Measurements from ENCODE around the gene PLAU. TPM values are rescaled to one million over a fixed set of nuclear protein-coding genes. Genes with fewer than 3 reads are reported as not detected.
"Not testable (repeated sequence)": the region's sequence is repeated elsewhere in the genome, so short reads cannot be mapped to it uniquely, and the experiment has no call there.

PLAU gene
- total RNA-seq, 1 experiment from 2014 or later: 15.0 TPM

DNA sequence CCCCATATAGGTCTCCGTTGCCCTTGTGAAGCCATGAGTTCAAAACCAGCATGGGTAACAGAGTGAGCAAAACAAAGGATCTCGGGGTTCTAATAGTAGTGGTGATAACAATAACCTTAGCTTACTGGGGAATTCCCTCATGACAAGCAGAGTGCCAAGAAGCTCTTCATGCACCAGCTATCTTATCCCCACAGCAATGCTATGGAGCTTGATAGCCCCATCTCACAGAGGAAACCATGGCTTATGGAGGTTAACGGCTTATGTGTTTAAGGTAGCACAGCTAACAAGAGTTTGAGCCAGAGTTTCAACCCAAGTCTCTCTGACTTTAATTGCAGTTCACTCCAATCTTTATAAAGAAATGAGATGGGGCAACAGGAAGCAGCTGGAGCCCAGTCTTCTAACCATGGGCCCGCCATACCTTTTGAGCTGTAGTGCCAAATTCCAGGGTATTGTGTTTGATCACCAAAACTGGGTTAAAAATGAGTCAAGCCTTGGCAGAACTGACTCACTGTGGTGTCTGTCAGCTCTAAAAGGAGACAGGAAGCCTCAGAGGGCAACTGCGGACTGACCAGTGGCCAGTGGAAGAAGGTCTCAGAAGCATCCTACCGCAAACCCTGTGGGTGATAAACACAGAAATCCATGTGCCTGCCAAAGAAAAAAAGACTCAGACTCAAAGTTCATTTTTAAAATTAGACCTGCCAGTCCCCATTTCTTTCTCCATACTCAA is 16.5 kb upstream of the PLAU start:
- Mint-ChIP-seq H3K4me1 (peaks cover 3% of the 10 kb centered on the region; the same call in 1 of the 2 replicates), H3K4me3 (no peak overlapping the region), H3K36me3 (no peaks in the 10 kb centered on the region), H3K27me3 (ENCODE audit: low read depth) (no peaks in the 10 kb centered on the region), H3K27ac (no peak overlapping the region), H3K9me3 (0 out of 2 replicates have a peak, but pooled peaks cover 3% of the 10 kb centered on the region)
- CTCF ChIA-PET: interaction anchor here (1.0 to 9.1 kb wide), 4 partner anchors 8 to 44 kb away, joined by 3 to 155 read pairs (median 8); no protein-coding TSS in a partner anchor
- no peak for ATAC-seq
- TF ChIP-seq ESRRA (CRISPR knock-in tag; IDR thresholded peaks at IDR 0.05; ENCODE audit: borderline replicate concordance) (no peak), SMAD3 (CRISPR knock-in tag; IDR thresholded peaks at IDR 0.05; ENCODE audit: borderline replicate concordance) (no peak), NR1H2 (CRISPR knock-in tag; IDR thresholded peaks at IDR 0.05) (no peak), ZNF219 (CRISPR knock-in tag; IDR thresholded peaks at IDR 0.05; ENCODE audit: borderline replicate concordance) (no peak), TEAD1 (CRISPR knock-in tag; IDR thresholded peaks at IDR 0.05) (no peak), TEAD4 (CRISPR knock-in tag; IDR thresholded peaks at IDR 0.05) (no peak)
- POLR2A ChIA-PET: no interaction called here
- DNase-seq (ENCODE audit: low spot score): no peak

- H3K9me3 Mint-ChIP-seq, H3K27ac Mint-ChIP-seq: not testable (repeated sequence)
These were observed 15.6 kb upstream of the PLAU start for GRCh38 chr10:73895381-73895780.

DNA sequence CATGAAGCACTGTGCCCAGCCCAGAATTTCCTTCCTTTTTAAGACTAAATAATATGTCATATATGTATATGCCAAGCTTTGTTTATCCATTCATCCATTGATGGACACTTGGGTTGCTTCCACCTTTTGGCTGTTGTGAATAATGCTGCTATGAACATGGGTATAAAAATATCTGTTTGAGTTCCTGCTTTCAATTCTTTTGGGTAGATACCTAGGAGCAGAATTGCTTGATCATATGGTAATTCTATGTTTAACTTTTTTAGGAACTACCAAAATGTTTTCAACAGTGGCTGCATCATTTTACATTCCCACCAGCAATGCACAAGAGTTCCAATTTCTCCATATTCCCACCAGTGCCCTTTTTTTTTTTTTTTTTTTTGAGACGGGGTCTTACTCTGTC is 13.2 kb upstream of the PLAU start:
- no peak for ATAC-seq
- TF ChIP-seq RORB (CRISPR knock-in tag; IDR thresholded peaks at IDR 0.05) (no peak), NR3C1 (CRISPR knock-in tag; conservative IDR thresholded peaks at IDR 0.05; ENCODE audit: low read depth) (no peak), TEAD4 (CRISPR knock-in tag; IDR thresholded peaks at IDR 0.05) (no peak), TP53 (CRISPR knock-in tag; IDR thresholded peaks at IDR 0.05) (no peak), ZNF263 (CRISPR knock-in tag; IDR thresholded peaks at IDR 0.05; ENCODE audit: low read depth) (no peak), SMAD3 (CRISPR knock-in tag; IDR thresholded peaks at IDR 0.05; ENCODE audit: borderline replicate concordance) (no peak), ZNF219 (CRISPR knock-in tag; IDR thresholded peaks at IDR 0.05; ENCODE audit: borderline replicate concordance) (no peak), E2F1 (CRISPR knock-in tag; IDR thresholded peaks at IDR 0.05) (no peak), NFE2L1 (CRISPR knock-in tag; IDR thresholded peaks at IDR 0.05) (no peak), ZNF281 (CRISPR knock-in tag; IDR thresholded peaks at IDR 0.05) (no peak), EMX1 (CRISPR knock-in tag; IDR thresholded peaks at IDR 0.05) (no peak), GRHL2 (CRISPR knock-in tag; IDR thresholded peaks at IDR 0.05; ENCODE audit: insufficient replicate concordance, severe bottlenecking) (no peak), CREB1 (CRISPR knock-in tag; IDR thresholded peaks at IDR 0.05) (no peak), FOXP1 (CRISPR knock-in tag; IDR thresholded peaks at IDR 0.05; ENCODE audit: borderline replicate concordance) (no peak)
- TF ChIP-seq, protein P1, sequence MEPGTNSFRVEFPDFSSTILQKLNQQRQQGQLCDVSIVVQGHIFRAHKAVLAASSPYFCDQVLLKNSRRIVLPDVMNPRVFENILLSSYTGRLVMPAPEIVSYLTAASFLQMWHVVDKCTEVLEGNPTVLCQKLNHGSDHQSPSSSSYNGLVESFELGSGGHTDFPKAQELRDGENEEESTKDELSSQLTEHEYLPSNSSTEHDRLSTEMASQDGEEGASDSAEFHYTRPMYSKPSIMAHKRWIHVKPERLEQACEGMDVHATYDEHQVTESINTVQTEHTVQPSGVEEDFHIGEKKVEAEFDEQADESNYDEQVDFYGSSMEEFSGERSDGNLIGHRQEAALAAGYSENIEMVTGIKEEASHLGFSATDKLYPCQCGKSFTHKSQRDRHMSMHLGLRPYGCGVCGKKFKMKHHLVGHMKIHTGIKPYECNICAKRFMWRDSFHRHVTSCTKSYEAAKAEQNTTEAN (CRISPR knock-in tag; IDR thresholded peaks at IDR 0.05): no peak
- TF ChIP-seq, protein P2, sequence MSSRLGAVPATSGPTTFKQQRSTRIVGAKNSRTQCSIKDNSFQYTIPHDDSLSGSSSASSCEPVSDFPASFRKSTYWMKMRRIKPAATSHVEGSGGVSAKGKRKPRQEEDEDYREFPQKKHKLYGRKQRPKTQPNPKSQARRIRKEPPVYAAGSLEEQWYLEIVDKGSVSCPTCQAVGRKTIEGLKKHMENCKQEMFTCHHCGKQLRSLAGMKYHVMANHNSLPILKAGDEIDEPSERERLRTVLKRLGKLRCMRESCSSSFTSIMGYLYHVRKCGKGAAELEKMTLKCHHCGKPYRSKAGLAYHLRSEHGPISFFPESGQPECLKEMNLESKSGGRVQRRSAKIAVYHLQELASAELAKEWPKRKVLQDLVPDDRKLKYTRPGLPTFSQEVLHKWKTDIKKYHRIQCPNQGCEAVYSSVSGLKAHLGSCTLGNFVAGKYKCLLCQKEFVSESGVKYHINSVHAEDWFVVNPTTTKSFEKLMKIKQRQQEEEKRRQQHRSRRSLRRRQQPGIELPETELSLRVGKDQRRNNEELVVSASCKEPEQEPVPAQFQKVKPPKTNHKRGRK (CRISPR knock-in tag; IDR thresholded peaks at IDR 0.05; ENCODE audit: borderline replicate concordance): no peak
- TF ChIP-seq, protein P3, sequence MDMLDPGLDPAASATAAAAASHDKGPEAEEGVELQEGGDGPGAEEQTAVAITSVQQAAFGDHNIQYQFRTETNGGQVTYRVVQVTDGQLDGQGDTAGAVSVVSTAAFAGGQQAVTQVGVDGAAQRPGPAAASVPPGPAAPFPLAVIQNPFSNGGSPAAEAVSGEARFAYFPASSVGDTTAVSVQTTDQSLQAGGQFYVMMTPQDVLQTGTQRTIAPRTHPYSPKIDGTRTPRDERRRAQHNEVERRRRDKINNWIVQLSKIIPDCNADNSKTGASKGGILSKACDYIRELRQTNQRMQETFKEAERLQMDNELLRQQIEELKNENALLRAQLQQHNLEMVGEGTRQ (CRISPR knock-in tag; IDR thresholded peaks at IDR 0.05): no peak

More at GRCh38 chr10:73895381-73895780, 15.6 kb upstream of the PLAU start:
- POLR2A ChIA-PET; H3K27me3 Mint-ChIP-seq (ENCODE audit: low read depth); ATAC-seq; H3K4me1 Mint-ChIP-seq; H3K4me3 Mint-ChIP-seq; DNase-seq (ENCODE audit: low spot score); H3K36me3 Mint-ChIP-seq: not testable (repeated sequence)
- CTCF ChIA-PET: interaction anchor here (0.6 to 2.8 kb wide), 2 partner anchors 16 to 48 kb away, joined by 3 to 12 read pairs; no protein-coding TSS in a partner anchor

More for the DNA sequence above, 13.2 kb upstream of the PLAU start:
- CTCF ChIA-PET: no interaction called here
- POLR2A ChIA-PET: interaction anchor here (0.7 kb wide), 1 partner anchor 191 kb away, joined by 8 read pairs; no protein-coding TSS in a partner anchor
- Mint-ChIP-seq H3K36me3 (no peaks in the 10 kb centered on the region), H3K4me1 (peaks cover 8% of the 10 kb centered on the region; the same call in 1 of the 2 replicates), H3K9me3 (0 out of 2 replicates have a peak, but pooled peaks cover 3% of the 10 kb centered on the region), H3K27ac (no peak overlapping the region), H3K4me3 (no peak overlapping the region), H3K27me3 (ENCODE audit: low read depth) (no peaks in the 10 kb centered on the region)
- no peak for DNase-seq (ENCODE audit: low spot score)

All from WTC11 (cell line).